VCaP (cell line): ENCODE measurements around the gene HSPA5.
A peak's percentile ranks its signal among the peaks of the same experiment; 100 is the strongest.

ENCODE experiments used
- H3K27ac ChIP-seq: fragments of 450-650 bp; 2 replicates; pipeline ENCODE4 v1.5.1; 2017
- TF ChIP-seq, protein P1 (sequence below): fragments of 450-650 bp; conservative IDR thresholded peaks from 2 replicates; pipeline ENCODE4 v1.5.1; 2017; ENCODE audit warnings: mild to moderate bottlenecking, moderate library complexity

Gene HSPA5

GRCh38 chr9:125190361-125190801, 50.8 kb downstream of the HSPA5 start:
- TF ChIP-seq, protein P1, sequence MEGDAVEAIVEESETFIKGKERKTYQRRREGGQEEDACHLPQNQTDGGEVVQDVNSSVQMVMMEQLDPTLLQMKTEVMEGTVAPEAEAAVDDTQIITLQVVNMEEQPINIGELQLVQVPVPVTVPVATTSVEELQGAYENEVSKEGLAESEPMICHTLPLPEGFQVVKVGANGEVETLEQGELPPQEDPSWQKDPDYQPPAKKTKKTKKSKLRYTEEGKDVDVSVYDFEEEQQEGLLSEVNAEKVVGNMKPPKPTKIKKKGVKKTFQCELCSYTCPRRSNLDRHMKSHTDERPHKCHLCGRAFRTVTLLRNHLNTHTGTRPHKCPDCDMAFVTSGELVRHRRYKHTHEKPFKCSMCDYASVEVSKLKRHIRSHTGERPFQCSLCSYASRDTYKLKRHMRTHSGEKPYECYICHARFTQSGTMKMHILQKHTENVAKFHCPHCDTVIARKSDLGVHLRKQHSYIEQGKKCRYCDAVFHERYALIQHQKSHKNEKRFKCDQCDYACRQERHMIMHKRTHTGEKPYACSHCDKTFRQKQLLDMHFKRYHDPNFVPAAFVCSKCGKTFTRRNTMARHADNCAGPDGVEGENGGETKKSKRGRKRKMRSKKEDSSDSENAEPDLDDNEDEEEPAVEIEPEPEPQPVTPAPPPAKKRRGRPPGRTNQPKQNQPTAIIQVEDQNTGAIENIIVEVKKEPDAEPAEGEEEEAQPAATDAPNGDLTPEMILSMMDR: no peak
- peak overlapping the region; percentile 95 for H3K27ac ChIP-seq

- peak within 1 kb of the TSS; percentile 95 for H3K27ac ChIP-seq
- TF ChIP-seq, protein P1: peak; percentile 68
Measured at GRCh38 chr9:125189361-125190289, 51.5 kb downstream of the HSPA5 start, which contains the start of gene PPP6C. PPP6C (minus strand) TSS chr9:125189803; CDS start chr9:125189718, 85 bp downstream.

DNA sequence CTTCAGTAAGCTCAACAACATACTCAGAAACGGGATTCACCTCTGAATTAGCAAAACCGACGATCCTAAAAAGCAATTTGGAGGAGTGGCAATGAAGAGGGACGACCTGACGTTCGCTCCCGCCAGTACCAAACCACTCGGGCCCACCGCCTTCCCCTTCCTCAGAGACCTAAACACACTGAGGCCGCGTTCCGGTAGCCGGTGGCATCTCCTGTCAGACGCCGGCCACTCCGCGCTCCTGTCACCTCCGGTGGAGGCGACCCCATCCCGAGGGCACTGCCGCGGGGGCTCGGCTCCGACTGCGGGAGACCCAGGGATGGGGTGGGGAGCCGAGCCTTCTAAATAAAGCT, 52.2 kb downstream of the HSPA5 start:
- TF ChIP-seq, protein P1: no peak
- H3K27ac ChIP-seq: peak overlapping the region; percentile 95
